NCI-H1930 (cell line): ENCODE results near the gene PCDHGA7.
"Not testable (repeated sequence)": the region's sequence is repeated elsewhere in the genome, so short reads cannot be mapped to it uniquely, and the experiment has no call there.

Experiments used
- DNase-seq, 2 experiments: peaks; one replicate each; lab custom pipeline; 2025; lab: John Stamatoyannopoulos, UW

The PCDHGA7 gene

DNA sequence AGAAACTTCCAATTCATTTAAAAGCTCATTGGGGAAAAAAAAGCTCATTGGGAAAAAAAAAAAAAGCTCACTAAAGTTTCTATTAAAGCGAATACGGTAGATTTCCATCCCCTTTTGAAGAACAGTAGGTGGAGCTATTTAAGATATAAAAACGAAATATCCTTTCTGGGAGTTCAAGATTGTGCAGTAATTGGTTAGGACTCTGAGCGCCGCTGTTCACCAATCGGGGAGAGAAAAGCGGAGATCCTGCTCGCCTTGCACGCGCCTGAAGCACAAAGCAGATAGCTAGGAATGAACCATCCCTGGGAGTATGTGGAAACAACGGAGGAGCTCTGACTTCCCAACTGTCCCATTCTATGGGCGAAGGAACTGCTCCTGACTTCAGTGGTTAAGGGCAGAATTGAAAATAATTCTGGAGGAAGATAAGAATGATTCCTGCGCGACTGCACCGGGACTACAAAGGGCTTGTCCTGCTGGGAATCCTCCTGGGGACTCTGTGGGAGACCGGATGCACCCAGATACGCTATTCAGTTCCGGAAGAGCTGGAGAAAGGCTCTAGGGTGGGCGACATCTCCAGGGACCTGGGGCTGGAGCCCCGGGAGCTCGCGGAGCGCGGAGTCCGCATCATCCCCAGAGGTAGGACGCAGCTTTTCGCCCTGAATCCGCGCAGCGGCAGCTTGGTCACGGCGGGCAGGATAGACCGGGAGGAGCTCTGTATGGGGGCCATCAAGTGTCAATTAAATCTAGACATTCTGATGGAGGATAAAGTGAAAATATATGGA lies 48.0 kb downstream of the PCDHGA7 start, which contains the start of gene PCDHGA12:
PCDHGA12 (plus strand) TSS at position 176 of the 782 bp plus-strand sequence; CDS start at position 429, 253 bp downstream.
- DNase-seq, result no peak

- DNase-seq, result no peak
Observed at GRCh38 chr5:141431286-141431685, 48.7 kb downstream of the PCDHGA7 start.

DNA sequence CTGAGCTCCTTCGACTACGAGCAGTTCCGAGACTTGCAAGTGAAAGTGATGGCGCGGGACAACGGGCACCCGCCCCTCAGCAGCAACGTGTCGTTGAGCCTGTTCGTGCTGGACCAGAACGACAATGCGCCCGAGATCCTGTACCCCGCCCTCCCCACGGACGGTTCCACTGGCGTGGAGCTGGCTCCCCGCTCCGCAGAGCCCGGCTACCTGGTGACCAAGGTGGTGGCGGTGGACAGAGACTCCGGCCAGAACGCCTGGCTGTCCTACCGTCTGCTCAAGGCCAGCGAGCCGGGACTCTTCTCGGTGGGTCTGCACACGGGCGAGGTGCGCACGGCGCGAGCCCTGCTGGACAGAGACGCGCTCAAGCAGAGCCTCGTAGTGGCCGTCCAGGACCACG lies 49.8 kb downstream of the PCDHGA7 start:
- not testable (repeated sequence) for DNase-seq

DNA sequence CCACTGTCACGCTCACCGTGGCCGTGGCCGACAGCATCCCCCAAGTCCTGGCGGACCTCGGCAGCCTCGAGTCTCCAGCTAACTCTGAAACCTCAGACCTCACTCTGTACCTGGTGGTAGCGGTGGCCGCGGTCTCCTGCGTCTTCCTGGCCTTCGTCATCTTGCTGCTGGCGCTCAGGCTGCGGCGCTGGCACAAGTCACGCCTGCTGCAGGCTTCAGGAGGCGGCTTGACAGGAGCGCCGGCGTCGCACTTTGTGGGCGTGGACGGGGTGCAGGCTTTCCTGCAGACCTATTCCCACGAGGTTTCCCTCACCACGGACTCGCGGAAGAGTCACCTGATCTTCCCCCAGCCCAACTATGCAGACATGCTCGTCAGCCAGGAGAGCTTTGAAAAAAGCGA lies 50.2 kb downstream of the PCDHGA7 start:
- DNase-seq, result not testable (repeated sequence)

GRCh38 chr5:141434006-141434405 lies 51.5 kb downstream of the PCDHGA7 start:
- DNase-seq, result no peak
